HEK293 (cell line): ENCODE data around the gene SKAP1.

Source experiments
- CTCF ChIA-PET: fragments of 350-600 bp; formaldehyde crosslinking; extraction: SDS; loops from one replicate; lab custom pipeline; 2021; ENCODE audit warnings: antibody characterized with exemption; lab: Yijun Ruan, JAX
- POLR2A ChIA-PET: fragments of 300-600 bp; formaldehyde crosslinking; extraction: SDS; loops from one replicate; lab custom pipeline; 2020; ENCODE audit warnings: antibody characterized with exemption, inconsistent platforms; lab: Yijun Ruan, JAX
- H3K27ac ChIP-seq: fragments of 200-500 bp; sonication (Bioruptor generic); 2 replicates; pipeline ENCODE4 v1.5.1; 2014; ENCODE audit warnings: low read depth, low read length, control low read depth, inconsistent platforms; ENCODE audit errors: extremely low read depth
- H3K36me3 ChIP-seq, 2 experiments: fragments of 200-500 bp in 1 of 2; sonication (Bioruptor generic) in 1 of 2; 1 replicate in 1 of 2; 2 replicates in 1 of 2; pipeline ENCODE4 v1.5.1; 2014 to 2017; ENCODE audit warnings: inconsistent platforms in 2 of 2, low read length in 2 of 2; ENCODE audit not compliant: control insufficient read depth in 2 of 2, insufficient read depth in 1 of 2
- H3K4me1 ChIP-seq: fragments of 200-500 bp; sonication (Bioruptor generic); 2 replicates; pipeline ENCODE4 v1.5.1; 2014; ENCODE audit warnings: mild to moderate bottlenecking, low read length, inconsistent platforms; ENCODE audit not compliant: control insufficient read depth, insufficient read depth
- H3K4me3 ChIP-seq: 2 replicates; pipeline ENCODE4 v1.5.1; 2011; ENCODE audit warnings: low read depth, mild to moderate bottlenecking, control low read depth, low read length, moderate library complexity
- H3K9me3 ChIP-seq: fragments of 200-500 bp; sonication (Bioruptor generic); 2 replicates; pipeline ENCODE4 v1.5.1; 2014; ENCODE audit warnings: low read depth, low read length, inconsistent platforms; ENCODE audit not compliant: control insufficient read depth, insufficient read depth
- MZF1 ChIP-seq: fragments of 450-650 bp; formaldehyde crosslinking; IDR thresholded peaks from 2 replicates; pipeline ENCODE4 v1.5.1; 2017; ENCODE audit warnings: missing biosample characterization, missing genetic modification characterization, borderline replicate concordance
- OSR2 ChIP-seq: fragments of 450-650 bp; formaldehyde crosslinking; IDR thresholded peaks from 2 replicates; pipeline ENCODE4 v1.5.1; 2016; ENCODE audit warnings: missing biosample characterization, missing genetic modification characterization
- SP7 ChIP-seq: fragments of 450-650 bp; formaldehyde crosslinking; IDR thresholded peaks from 2 replicates; pipeline ENCODE4 v1.5.1; 2016; ENCODE audit warnings: missing biosample characterization, missing genetic modification characterization
- ZNF121 ChIP-seq: fragments of 450-650 bp; formaldehyde crosslinking; IDR thresholded peaks from 2 replicates; pipeline ENCODE4 v1.5.1; 2016; ENCODE audit warnings: missing biosample characterization, missing genetic modification characterization
- ZNF132 ChIP-seq: fragments of 450-650 bp; formaldehyde crosslinking; IDR thresholded peaks from 2 replicates; pipeline ENCODE4 v1.5.1; 2017; ENCODE audit warnings: missing biosample characterization, missing genetic modification characterization, borderline replicate concordance
- ZNF133 ChIP-seq: fragments of 450-650 bp; formaldehyde crosslinking; IDR thresholded peaks from 2 replicates; pipeline ENCODE4 v1.5.1; 2016; ENCODE audit warnings: missing biosample characterization, missing genetic modification characterization
- ZNF157 ChIP-seq: fragments of 450-650 bp; formaldehyde crosslinking; IDR thresholded peaks from 2 replicates; pipeline ENCODE4 v1.5.1; 2016; ENCODE audit warnings: missing biosample characterization, missing genetic modification characterization
- ZNF174 ChIP-seq: fragments of 450-650 bp; formaldehyde crosslinking; IDR thresholded peaks from 2 replicates; pipeline ENCODE4 v1.5.0; 2017; ENCODE audit warnings: missing biosample characterization, mild to moderate bottlenecking, missing genetic modification characterization
- ZNF2 ChIP-seq: fragments of 450-650 bp; formaldehyde crosslinking; IDR thresholded peaks from 2 replicates; pipeline ENCODE4 v1.5.1; 2016; ENCODE audit warnings: missing biosample characterization, missing genetic modification characterization
- ZNF341 ChIP-seq: fragments of 450-650 bp; formaldehyde crosslinking; IDR thresholded peaks from 2 replicates; pipeline ENCODE4; 2016; ENCODE audit warnings: low read depth, missing biosample characterization, missing genetic modification characterization
- ZNF354C ChIP-seq: fragments of 450-650 bp; formaldehyde crosslinking; IDR thresholded peaks from 2 replicates; pipeline ENCODE4 v1.5.1; 2016; ENCODE audit warnings: missing biosample characterization, missing genetic modification characterization, low read depth, borderline replicate concordance
- ZNF560 ChIP-seq: fragments of 450-650 bp; formaldehyde crosslinking; IDR thresholded peaks from 2 replicates; pipeline ENCODE4 v1.5.1; 2017; ENCODE audit warnings: missing biosample characterization, missing genetic modification characterization, borderline replicate concordance
- ZNF585B ChIP-seq: fragments of 450-650 bp; formaldehyde crosslinking; IDR thresholded peaks from 2 replicates; pipeline ENCODE4 v1.5.1; 2016; ENCODE audit warnings: missing biosample characterization, missing genetic modification characterization
- ZNF596 ChIP-seq: fragments of 450-650 bp; IDR thresholded peaks from 2 replicates; pipeline ENCODE4 v1.5.0; 2018; ENCODE audit warnings: missing biosample characterization, mild to moderate bottlenecking, missing genetic modification characterization, moderate library complexity
- TF ChIP-seq, protein P1 (sequence below): fragments of 450-650 bp; IDR thresholded peaks from 2 replicates; pipeline ENCODE4 v1.5.1; 2018; ENCODE audit warnings: missing biosample characterization, mild to moderate bottlenecking, missing genetic modification characterization
- TF ChIP-seq, protein P2 (sequence below): fragments of 450-650 bp; formaldehyde crosslinking; IDR thresholded peaks from 2 replicates; pipeline ENCODE4 v1.5.1; 2017; ENCODE audit warnings: missing biosample characterization, missing genetic modification characterization
- TF ChIP-seq, protein P3 (sequence below): fragments of 450-650 bp; formaldehyde crosslinking; IDR thresholded peaks from 2 replicates; pipeline ENCODE4 v1.5.1; 2016; ENCODE audit warnings: missing biosample characterization, missing genetic modification characterization
- TF ChIP-seq, protein P4 (sequence below): fragments of 450-650 bp; formaldehyde crosslinking; IDR thresholded peaks from 2 replicates; pipeline ENCODE4 v1.5.1; 2016; ENCODE audit warnings: missing biosample characterization, missing genetic modification characterization
- TF ChIP-seq, protein P5 (sequence below): fragments of 450-650 bp; formaldehyde crosslinking; IDR thresholded peaks from 2 replicates; pipeline ENCODE4 v1.5.1; 2016; ENCODE audit warnings: missing biosample characterization, missing genetic modification characterization

The SKAP1 gene

DNA sequence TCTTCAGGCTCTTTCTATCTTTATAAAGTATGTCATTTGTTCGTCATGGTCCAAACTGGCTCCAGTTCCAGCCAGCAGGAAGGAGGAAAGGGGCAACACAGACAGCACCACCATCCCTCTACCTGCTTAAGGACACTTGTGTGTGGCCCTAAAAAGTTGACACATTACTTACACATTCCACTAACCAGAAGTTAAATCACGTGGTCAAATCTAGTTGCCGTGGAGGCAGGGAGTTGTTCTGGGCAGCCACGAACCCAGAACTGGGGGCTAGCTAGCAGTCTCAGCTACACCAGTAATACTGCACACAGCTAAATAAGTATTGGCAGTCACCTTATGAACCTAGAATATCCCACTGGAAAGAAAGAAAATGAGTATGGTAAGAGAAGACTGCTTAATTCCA lies 218.2 kb downstream of the SKAP1 start:
- no peak overlapping the region for H3K4me3 ChIP-seq
- POLR2A ChIA-PET: no interaction called here
- H3K27ac ChIP-seq: no peak overlapping the region
- H3K9me3 ChIP-seq: no peaks in the 10 kb centered on the region
- TF ChIP-seq MZF1 (tag by site-specific recombination): no peak
- TF ChIP-seq, all 188 proteins: peak for 0
- CTCF ChIA-PET: interaction anchor here (0.6 to 8.5 kb wide), 5 partner anchors 32 to 97 kb away, joined by 3 to 221 read pairs (median 4); no protein-coding TSS in a partner anchor
- H3K4me1 ChIP-seq: peaks cover 15% of the 10 kb centered on the region; the same call in 1 of the 2 replicates
- H3K36me3 ChIP-seq: no peaks in the 10 kb centered on the region

DNA sequence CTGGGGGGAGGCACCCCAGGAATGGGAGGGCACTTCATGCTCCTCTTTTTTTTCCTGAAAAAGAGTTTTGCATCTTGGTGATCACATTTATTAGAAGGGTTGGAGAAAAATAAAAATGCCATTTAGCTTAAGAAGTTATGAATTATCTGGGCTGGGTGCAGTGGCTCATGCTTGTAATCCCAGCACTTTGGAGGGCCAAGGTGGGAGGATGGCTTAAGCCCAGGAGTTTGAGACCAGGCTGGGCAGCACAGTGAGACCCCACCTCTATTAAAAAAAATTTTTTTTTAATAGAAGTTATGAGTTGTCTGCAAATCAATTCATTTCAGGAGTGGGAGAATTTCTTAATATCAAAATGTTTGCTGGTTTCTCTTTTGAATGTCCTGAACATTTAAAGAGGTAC lies 219.0 kb downstream of the SKAP1 start:
- ChIA-PET CTCF (interaction anchor here (0.7 to 8.5 kb wide), 3 partner anchors 51 to 408 kb away, joined by 3 to 221 read pairs (median 3); no protein-coding TSS in a partner anchor), POLR2A (no interaction called here)
- no peaks in the 10 kb centered on the region for H3K9me3 ChIP-seq
- H3K27ac ChIP-seq: no peak overlapping the region
- TF ChIP-seq ZNF596 (tag by site-specific recombination) (no peak), ZNF585B (tag by site-specific recombination) (no peak), ZNF121 (peak; percentile 93)
- TF ChIP-seq, protein P1, sequence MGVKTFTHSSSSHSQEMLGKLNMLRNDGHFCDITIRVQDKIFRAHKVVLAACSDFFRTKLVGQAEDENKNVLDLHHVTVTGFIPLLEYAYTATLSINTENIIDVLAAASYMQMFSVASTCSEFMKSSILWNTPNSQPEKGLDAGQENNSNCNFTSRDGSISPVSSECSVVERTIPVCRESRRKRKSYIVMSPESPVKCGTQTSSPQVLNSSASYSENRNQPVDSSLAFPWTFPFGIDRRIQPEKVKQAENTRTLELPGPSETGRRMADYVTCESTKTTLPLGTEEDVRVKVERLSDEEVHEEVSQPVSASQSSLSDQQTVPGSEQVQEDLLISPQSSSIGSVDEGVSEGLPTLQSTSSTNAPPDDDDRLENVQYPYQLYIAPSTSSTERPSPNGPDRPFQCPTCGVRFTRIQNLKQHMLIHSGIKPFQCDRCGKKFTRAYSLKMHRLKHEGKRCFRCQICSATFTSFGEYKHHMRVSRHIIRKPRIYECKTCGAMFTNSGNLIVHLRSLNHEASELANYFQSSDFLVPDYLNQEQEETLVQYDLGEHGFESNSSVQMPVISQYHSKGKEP (tag by site-specific recombination): no peak
- no peak overlapping the region for H3K4me3 ChIP-seq
- peaks cover 15% of the 10 kb centered on the region; the same call in 1 of the 2 replicates for H3K4me1 ChIP-seq
- no peaks in the 10 kb centered on the region for H3K36me3 ChIP-seq

DNA sequence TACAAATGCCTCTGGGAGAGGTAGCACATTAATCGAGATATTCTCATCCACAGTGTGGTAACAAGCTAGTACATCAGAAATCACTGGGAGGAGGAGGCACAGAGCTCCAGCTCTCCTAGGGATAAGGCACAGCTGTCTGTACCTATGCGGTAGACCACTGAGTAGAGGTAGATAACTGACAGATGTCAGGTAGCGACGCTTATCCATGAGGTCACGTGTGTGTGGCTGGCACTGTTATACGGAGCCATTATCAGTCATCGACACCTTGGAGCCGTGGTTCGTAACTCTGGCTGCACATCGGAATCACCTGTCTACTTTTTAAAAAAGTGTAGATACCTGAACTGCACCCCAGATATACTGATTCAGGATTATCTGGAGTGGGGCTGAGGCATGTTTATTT lies 220.0 kb downstream of the SKAP1 start:
- TF ChIP-seq ZNF2 (tag by site-specific recombination): no peak
- no peak for TF ChIP-seq OSR2 (tag by site-specific recombination)
- TF ChIP-seq, protein P2, sequence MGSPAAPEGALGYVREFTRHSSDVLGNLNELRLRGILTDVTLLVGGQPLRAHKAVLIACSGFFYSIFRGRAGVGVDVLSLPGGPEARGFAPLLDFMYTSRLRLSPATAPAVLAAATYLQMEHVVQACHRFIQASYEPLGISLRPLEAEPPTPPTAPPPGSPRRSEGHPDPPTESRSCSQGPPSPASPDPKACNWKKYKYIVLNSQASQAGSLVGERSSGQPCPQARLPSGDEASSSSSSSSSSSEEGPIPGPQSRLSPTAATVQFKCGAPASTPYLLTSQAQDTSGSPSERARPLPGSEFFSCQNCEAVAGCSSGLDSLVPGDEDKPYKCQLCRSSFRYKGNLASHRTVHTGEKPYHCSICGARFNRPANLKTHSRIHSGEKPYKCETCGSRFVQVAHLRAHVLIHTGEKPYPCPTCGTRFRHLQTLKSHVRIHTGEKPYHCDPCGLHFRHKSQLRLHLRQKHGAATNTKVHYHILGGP (tag by site-specific recombination): no peak
- TF ChIP-seq ZNF174: no peak
- TF ChIP-seq, protein P3, sequence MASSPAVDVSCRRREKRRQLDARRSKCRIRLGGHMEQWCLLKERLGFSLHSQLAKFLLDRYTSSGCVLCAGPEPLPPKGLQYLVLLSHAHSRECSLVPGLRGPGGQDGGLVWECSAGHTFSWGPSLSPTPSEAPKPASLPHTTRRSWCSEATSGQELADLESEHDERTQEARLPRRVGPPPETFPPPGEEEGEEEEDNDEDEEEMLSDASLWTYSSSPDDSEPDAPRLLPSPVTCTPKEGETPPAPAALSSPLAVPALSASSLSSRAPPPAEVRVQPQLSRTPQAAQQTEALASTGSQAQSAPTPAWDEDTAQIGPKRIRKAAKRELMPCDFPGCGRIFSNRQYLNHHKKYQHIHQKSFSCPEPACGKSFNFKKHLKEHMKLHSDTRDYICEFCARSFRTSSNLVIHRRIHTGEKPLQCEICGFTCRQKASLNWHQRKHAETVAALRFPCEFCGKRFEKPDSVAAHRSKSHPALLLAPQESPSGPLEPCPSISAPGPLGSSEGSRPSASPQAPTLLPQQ (tag by site-specific recombination): no peak
- TF ChIP-seq SP7 (tag by site-specific recombination): no peak
- TF ChIP-seq ZNF341 (tag by site-specific recombination): no peak
- TF ChIP-seq, protein P4, sequence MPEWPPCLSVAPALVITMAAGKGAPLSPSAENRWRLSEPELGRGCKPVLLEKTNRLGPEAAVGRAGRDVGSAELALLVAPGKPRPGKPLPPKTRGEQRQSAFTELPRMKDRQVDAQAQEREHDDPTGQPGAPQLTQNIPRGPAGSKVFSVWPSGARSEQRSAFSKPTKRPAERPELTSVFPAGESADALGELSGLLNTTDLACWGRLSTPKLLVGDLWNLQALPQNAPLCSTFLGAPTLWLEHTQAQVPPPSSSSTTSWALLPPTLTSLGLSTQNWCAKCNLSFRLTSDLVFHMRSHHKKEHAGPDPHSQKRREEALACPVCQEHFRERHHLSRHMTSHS: no peak
- no peak for TF ChIP-seq ZNF354C (tag by site-specific recombination)
- TF ChIP-seq ZNF132 (tag by site-specific recombination): no peak
- TF ChIP-seq, protein P5, sequence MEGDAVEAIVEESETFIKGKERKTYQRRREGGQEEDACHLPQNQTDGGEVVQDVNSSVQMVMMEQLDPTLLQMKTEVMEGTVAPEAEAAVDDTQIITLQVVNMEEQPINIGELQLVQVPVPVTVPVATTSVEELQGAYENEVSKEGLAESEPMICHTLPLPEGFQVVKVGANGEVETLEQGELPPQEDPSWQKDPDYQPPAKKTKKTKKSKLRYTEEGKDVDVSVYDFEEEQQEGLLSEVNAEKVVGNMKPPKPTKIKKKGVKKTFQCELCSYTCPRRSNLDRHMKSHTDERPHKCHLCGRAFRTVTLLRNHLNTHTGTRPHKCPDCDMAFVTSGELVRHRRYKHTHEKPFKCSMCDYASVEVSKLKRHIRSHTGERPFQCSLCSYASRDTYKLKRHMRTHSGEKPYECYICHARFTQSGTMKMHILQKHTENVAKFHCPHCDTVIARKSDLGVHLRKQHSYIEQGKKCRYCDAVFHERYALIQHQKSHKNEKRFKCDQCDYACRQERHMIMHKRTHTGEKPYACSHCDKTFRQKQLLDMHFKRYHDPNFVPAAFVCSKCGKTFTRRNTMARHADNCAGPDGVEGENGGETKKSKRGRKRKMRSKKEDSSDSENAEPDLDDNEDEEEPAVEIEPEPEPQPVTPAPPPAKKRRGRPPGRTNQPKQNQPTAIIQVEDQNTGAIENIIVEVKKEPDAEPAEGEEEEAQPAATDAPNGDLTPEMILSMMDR (tag by site-specific recombination): no peak
- no peak for TF ChIP-seq ZNF560 (tag by site-specific recombination)
- TF ChIP-seq ZNF133 (tag by site-specific recombination): no peak
- TF ChIP-seq ZNF157 (tag by site-specific recombination): no peak
- CTCF ChIA-PET: interaction anchor here (0.7 to 1.4 kb wide), 3 partner anchors 16 to 51 kb away, joined by 3 to 5 read pairs (median 3); no protein-coding TSS in a partner anchor
- H3K36me3 ChIP-seq: no peaks in the 10 kb centered on the region
- peaks cover 15% of the 10 kb centered on the region; the same call in 1 of the 2 replicates for H3K4me1 ChIP-seq
- POLR2A ChIA-PET: no interaction called here
- no peak overlapping the region for H3K27ac ChIP-seq
- H3K9me3 ChIP-seq: no peaks in the 10 kb centered on the region
- no peak overlapping the region for H3K4me3 ChIP-seq
